Neural progenitor cell (in vitro differentiated cells): ENCODE data around the gene TLCD3B. TPM values are rescaled to one million over a fixed set of nuclear protein-coding genes. Genes with fewer than 3 reads are reported as not detected.

Source experiments
- DNase-seq: peaks from one replicate; pipeline ENCODE4 v3.0.0-alpha.2; 2016; ENCODE audit warnings: low spot score
- H2AFZ ChIP-seq: fragments of 200-600 bp; sonication (generic); replicated peaks from 2 replicates; pipeline ENCODE4 v1.6.1; 2016; ENCODE audit warnings: antibody characterized with exemption
- H3F3A ChIP-seq: fragments of 200-600 bp; sonication (generic); 2 replicates; pipeline ENCODE4 v1.6.1; 2016; ENCODE audit warnings: antibody characterized with exemption, low read depth
- H3K27ac ChIP-seq: fragments of 200-600 bp; sonication (generic); 2 replicates; pipeline ENCODE4 v1.5.1; 2016; ENCODE audit warnings: mild to moderate bottlenecking
- H3K27me3 ChIP-seq: fragments of 200-600 bp; sonication (generic); 2 replicates; pipeline ENCODE4 v1.6.1; 2016; ENCODE audit warnings: mild to moderate bottlenecking, moderate library complexity
- H3K36me3 ChIP-seq: fragments of 200-600 bp; sonication (generic); 2 replicates; pipeline ENCODE4 v1.5.1; 2016
- H3K4me1 ChIP-seq: fragments of 200-600 bp; sonication (generic); 2 replicates; pipeline ENCODE4 v1.6.1; 2016; ENCODE audit warnings: mixed run types
- H3K4me2 ChIP-seq: fragments of 200-600 bp; sonication (generic); 2 replicates; pipeline ENCODE4 v1.6.1; 2016
- H3K4me3 ChIP-seq: fragments of 200-600 bp; sonication (generic); 2 replicates; pipeline ENCODE4 v1.5.1; 2016
- H3K79me2 ChIP-seq: fragments of 200-600 bp; sonication (generic); 2 replicates; pipeline ENCODE4 v1.6.1; 2016; ENCODE audit warnings: low read depth
- H3K9ac ChIP-seq: fragments of 200-600 bp; sonication (generic); 2 replicates; pipeline ENCODE4 v1.6.1; 2016
- H3K9me3 ChIP-seq: fragments of 200-600 bp; sonication (generic); 2 replicates; pipeline ENCODE4 v1.5.1; 2016; ENCODE audit warnings: low read depth
- H4K20me1 ChIP-seq: fragments of 200-600 bp; sonication (generic); 2 replicates; pipeline ENCODE4 v1.6.1; 2016; ENCODE audit warnings: low read depth
- H3K27ac Mint-ChIP-seq: 3 replicates; pipeline ENCODE4 v1.8.0; 2021; ENCODE audit warnings: mixed read lengths
- H3K27me3 Mint-ChIP-seq: 2 replicates; pipeline ENCODE4 v1.8.0; 2022; ENCODE audit warnings: low read depth, mild to moderate bottlenecking, inconsistent platforms, moderate library complexity, mixed read lengths; ENCODE audit not compliant: insufficient read depth
- H3K36me3 Mint-ChIP-seq: 3 replicates; pipeline ENCODE4 v1.8.0; 2021; ENCODE audit warnings: mixed read lengths
- H3K4me1 Mint-ChIP-seq: 3 replicates; pipeline ENCODE4 v1.8.0; 2021; ENCODE audit warnings: mixed read lengths
- H3K4me3 Mint-ChIP-seq: 3 replicates; pipeline ENCODE4 v1.8.0; 2021; ENCODE audit warnings: mild to moderate bottlenecking, moderate library complexity, mixed read lengths
- H3K9me3 Mint-ChIP-seq: 3 replicates; pipeline ENCODE4 v1.8.0; 2020; ENCODE audit warnings: mixed read lengths
- CTCF ChIP-seq: fragments of 200-600 bp; sonication (generic); IDR thresholded peaks from 2 replicates; pipeline ENCODE4 v1.5.1; 2017; ENCODE audit warnings: antibody characterized with exemption, mild to moderate bottlenecking
- EZH2 ChIP-seq: fragments of 200-600 bp; sonication (generic); IDR thresholded peaks from 2 replicates; pipeline ENCODE4 v1.6.1; 2017; ENCODE audit warnings: antibody characterized with exemption, mild to moderate bottlenecking, moderate library complexity
- EZH2phosphoT487 ChIP-seq: fragments of 200-600 bp; sonication (generic); IDR thresholded peaks from 2 replicates; pipeline ENCODE4 v1.6.1; 2017; ENCODE audit warnings: antibody characterized with exemption
- total RNA-seq: library from RNA; depleted of rRNA; stranded (reverse); fragments of >200 nt; gene quantifications from 2 replicates; pipeline ENCODE4 v1.2.3, GENCODE V29; 2015; ENCODE audit warnings: low replicate concordance

The TLCD3B gene
- 2.4 and 9.0 TPM in 2 replicates for total RNA-seq

- Mint-ChIP-seq H3K27me3 (peaks cover 15% of the 10 kb centered on the region), H3K36me3 (no peaks in the 10 kb centered on the region), H3K4me1 (peaks cover 37% of the 10 kb centered on the region), H3K9me3 (no peaks in the 10 kb centered on the region), H3K27ac (no peak within 1 kb of the TSS), H3K4me3 (peak within 1 kb of the TSS; percentile 87)
- peak within 1 kb of the TSS; percentile 87 for H3K4me3 ChIP-seq
- no peaks in the 10 kb centered on the region for H3K36me3 ChIP-seq
- peak within 1 kb of the TSS; percentile 100 for H3K4me2 ChIP-seq
- peaks cover 18% of the 10 kb centered on the region for H3F3A ChIP-seq
- H2AFZ ChIP-seq, result peak within 1 kb of the TSS; percentile 63
- no peak within 1 kb of the TSS for H3K27ac ChIP-seq
- peaks cover 37% of the 10 kb centered on the region for H4K20me1 ChIP-seq
- peaks cover 36% of the 10 kb centered on the region for H3K27me3 ChIP-seq
- no peaks in the 10 kb centered on the region for H3K9me3 ChIP-seq
- DNase-seq, result peak; percentile 85
- H3K4me1 ChIP-seq, result peaks cover 21% of the 10 kb centered on the region
- no peak for TF ChIP-seq EZH2
- no peak for TF ChIP-seq CTCF
- no peak for TF ChIP-seq EZH2phosphoT487
- no peak within 1 kb of the TSS for H3K9ac ChIP-seq
- no peaks in the 10 kb centered on the region for H3K79me2 ChIP-seq
These were observed at the start of gene TLCD3B for GRCh38 chr16:30030841-30031413. TSS of gene TLCD3B (minus strand) at chr16:30031271. CDS start at chr16:30030527, 744 bp downstream.

GRCh38 chr16:30079480-30079879, 48.4 kb upstream of the TLCD3B start:
- peaks cover 48% of the 10 kb centered on the region for H3K79me2 ChIP-seq
- H3K36me3 Mint-ChIP-seq, result peaks cover 22% of the 10 kb centered on the region

GRCh38 chr16:30078744-30079143, 47.7 kb upstream of the TLCD3B start:
- Histone ChIP-seq H3K79me2 (peaks cover 48% of the 10 kb centered on the region), H3K27me3 (no peaks in the 10 kb centered on the region), H3K4me2 (no peak overlapping the region), H3K4me1 (peaks cover 10% of the 10 kb centered on the region), H3K36me3 (no peaks in the 10 kb centered on the region), H3F3A (peaks cover 18% of the 10 kb centered on the region), H3K4me3 (no peak overlapping the region), H3K9ac (no peak overlapping the region), H4K20me1 (peaks cover 30% of the 10 kb centered on the region), H3K9me3 (no peaks in the 10 kb centered on the region), H3K27ac (no peak overlapping the region), H2AFZ (no peak overlapping the region)
- H3K4me1 Mint-ChIP-seq, result peaks cover 21% of the 10 kb centered on the region
- H3K4me3 Mint-ChIP-seq, result no peak overlapping the region
- H3K9me3 Mint-ChIP-seq, result no peaks in the 10 kb centered on the region
- no peak overlapping the region for H3K27ac Mint-ChIP-seq
- TF ChIP-seq EZH2, result no peak
- H3K27me3 Mint-ChIP-seq, result peaks cover 9% of the 10 kb centered on the region
- no peak for DNase-seq
- peaks cover 22% of the 10 kb centered on the region for H3K36me3 Mint-ChIP-seq

More at GRCh38 chr16:30079480-30079879, 48.4 kb upstream of the TLCD3B start:
- TF ChIP-seq EZH2 (no peak), CTCF (no peak), EZH2phosphoT487 (no peak)
- no peak overlapping the region for H2AFZ ChIP-seq
- no peak for DNase-seq
- H3K27me3 Mint-ChIP-seq, result peaks cover 11% of the 10 kb centered on the region
- peak overlapping the region; percentile 31 for H3K4me3 Mint-ChIP-seq
- H3K4me1 Mint-ChIP-seq, result peaks cover 21% of the 10 kb centered on the region
- H3K27me3 ChIP-seq, result no peaks in the 10 kb centered on the region
- no peak overlapping the region for H3K4me3 ChIP-seq
- no peak overlapping the region for H3K27ac Mint-ChIP-seq
- peaks cover 30% of the 10 kb centered on the region for H4K20me1 ChIP-seq
- no peaks in the 10 kb centered on the region for H3K9me3 Mint-ChIP-seq
- no peak overlapping the region for H3K9ac ChIP-seq
- H3K36me3 ChIP-seq, result no peaks in the 10 kb centered on the region
- H3K9me3 ChIP-seq, result no peaks in the 10 kb centered on the region
- no peak overlapping the region for H3K4me2 ChIP-seq
- H3K27ac ChIP-seq, result no peak overlapping the region
- peaks cover 10% of the 10 kb centered on the region for H3K4me1 ChIP-seq
- peaks cover 12% of the 10 kb centered on the region for H3F3A ChIP-seq

GRCh38 chr16:30077656-30078055, 46.6 kb upstream of the TLCD3B start:
- H3K36me3 Mint-ChIP-seq, result peaks cover 16% of the 10 kb centered on the region

More at GRCh38 chr16:30077656-30078055, 46.6 kb upstream of the TLCD3B start:
- Histone ChIP-seq H3K9ac (no peak overlapping the region), H4K20me1 (peaks cover 30% of the 10 kb centered on the region), H3K36me3 (no peaks in the 10 kb centered on the region), H3K4me2 (no peak overlapping the region), H2AFZ (no peak overlapping the region), H3K4me3 (no peak overlapping the region), H3K4me1 (peaks cover 10% of the 10 kb centered on the region), H3K9me3 (no peaks in the 10 kb centered on the region), H3F3A (peaks cover 27% of the 10 kb centered on the region), H3K27ac (no peak overlapping the region), H3K27me3 (no peaks in the 10 kb centered on the region), H3K79me2 (peaks cover 48% of the 10 kb centered on the region)
- DNase-seq, result no peak
- Mint-ChIP-seq H3K4me3 (peak overlapping the region; percentile 96), H3K27me3 (peaks cover 6% of the 10 kb centered on the region), H3K4me1 (peaks cover 21% of the 10 kb centered on the region), H3K9me3 (no peaks in the 10 kb centered on the region), H3K27ac (no peak overlapping the region)
- TF ChIP-seq EZH2 (no peak), CTCF (no peak), EZH2phosphoT487 (no peak)
